Measurements from ENCODE around the gene CDKL1. TPM values are rescaled to one million over a fixed set of nuclear protein-coding genes. Genes with fewer than 3 reads are reported as not detected.

CDKL1 gene
- total and polyA plus RNA-seq, 2 of the 13 experiments (the other 11 are each of a cell fraction or from before 2014, with no cell fraction given), result 4.4 to 5.1 TPM

DNA sequence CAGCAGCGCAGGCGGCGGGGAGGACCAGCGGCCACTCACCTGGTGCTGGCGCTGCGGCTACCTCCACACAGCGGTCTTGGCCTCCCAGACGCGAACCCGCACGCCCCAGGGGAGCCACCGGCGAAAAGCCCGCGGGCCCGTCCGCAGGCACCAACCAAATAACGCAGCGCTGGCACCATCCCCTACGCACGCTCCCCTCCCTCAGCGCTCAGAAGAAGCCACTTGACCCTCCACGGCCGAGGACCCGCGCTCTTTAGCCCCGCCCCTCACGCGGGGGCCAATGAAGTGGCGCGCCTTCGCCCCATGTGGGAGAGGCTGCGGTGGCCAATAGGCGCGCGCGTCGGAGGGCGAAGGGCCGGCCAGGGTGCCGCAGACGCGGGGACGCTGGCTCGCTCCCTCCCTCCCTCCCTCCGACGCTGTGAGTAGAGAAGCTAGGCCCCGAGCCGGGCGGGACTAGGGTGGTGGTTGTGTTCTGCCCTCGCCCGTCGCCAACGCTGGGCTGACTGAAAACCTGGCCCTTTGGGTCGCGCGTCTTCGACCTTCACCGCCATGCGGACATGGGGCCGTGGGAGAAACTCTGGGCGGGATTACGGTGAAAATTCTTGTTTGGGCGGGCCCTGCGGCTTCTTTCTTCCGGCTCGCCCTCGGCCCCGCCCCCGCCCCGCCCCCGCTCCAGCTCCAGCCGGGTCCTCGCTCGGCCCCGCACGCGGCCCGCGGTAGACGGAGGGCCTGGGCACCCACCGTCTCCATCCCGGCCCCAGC is 84.5 kb downstream of the CDKL1 start, which contains the start of the genes DMAC2L and L2HGDH:
Gene DMAC2L, plus strand, starts transcription at position 353 of the 762 bp plus-strand sequence. CDS start 9,164 bp downstream, outside the sequence.
Gene L2HGDH, minus strand, starts transcription at position 258 of the 762 bp plus-strand sequence. Its CDS starts 79 bp downstream, at position 179.
- H3K9ac ChIP-seq (ENCODE audit: insufficient read depth, low read depth, low read length), result peak within 1 kb of the TSS; percentile 78
- 3% methylated on average over 7 of the region's 83 CpGs for whole genome bisulfite sequencing (ENCODE audit: low lambda C conversion rate)
- H3K36me3 ChIP-seq (replicated peaks in 1 of 2; ENCODE audit: control insufficient read depth in 1 of 2, insufficient read depth in 2 of 2, low read length in 2 of 2), result no peaks in the 10 kb centered on the region
- FAIRE-seq (no peak), ATAC-seq (peak; percentile 95), DNase-seq (ENCODE audit: low spot score) (peak; percentile 91)
- peaks cover 17% of the 10 kb centered on the region for H3K79me2 ChIP-seq (ENCODE audit: insufficient read depth, low read length)
- peak within 1 kb of the TSS; percentile 72 to 86 (median 83) for H3K4me3 ChIP-seq (replicated peaks in 1 of 3; ENCODE audit: insufficient read depth in 1 of 3, low read depth in 2 of 3, low read length in 3 of 3)
- H3K4me1 ChIP-seq (ENCODE audit: insufficient read depth, low read length), result peaks cover 22% of the 10 kb centered on the region
- POLR2A ChIA-PET, result interaction anchor here (0.6 to 2.2 kb wide), 13 partner anchors 9 to 783 kb away, joined by 3 to 27 read pairs (median 4); partner anchors contain the start of genes ARF6, CDKL1, PYGL and SOS2
- in situ Hi-C loops (cut with HindIII; ENCODE audit: extremely low pct_ligation_motif_present, low pct_unique_long_range_greater_than_20kb) (no loop called here), intact Hi-C loops (cut with micrococcal nuclease; ENCODE audit: unreplicated experiment) (loop anchor here (2.0 kb wide), 1 partner anchor 79 kb away; no protein-coding TSS in a partner anchor)
- H4K20me1 ChIP-seq (ENCODE audit: insufficient read depth, low read length), result no peaks in the 10 kb centered on the region
- peak within 1 kb of the TSS; percentile 88 for H2AFZ ChIP-seq (ENCODE audit: low read length)
- no TSS peak for BruUV-seq (replicated peaks)
- H3K27ac ChIP-seq (ENCODE audit: extremely low read length, insufficient read depth, low read length), result peak within 1 kb of the TSS; percentile 92
- peak within 1 kb of the TSS; percentile 97 for H3K4me2 ChIP-seq (ENCODE audit: low read depth, low read length)
- H3K27me3 ChIP-seq (ENCODE audit: control insufficient read depth in 1 of 2, insufficient read depth in 2 of 2, low read length in 2 of 2), result no peaks in the 10 kb centered on the region; a peak in 1 of 5 replicates
- CTCF ChIA-PET (ENCODE audit: low intra/inter-chr PET ratio, low total read pairs), result no interaction called here
- no peaks in the 10 kb centered on the region for H3K9me3 ChIP-seq (ENCODE audit: low read length)
- TF ChIP-seq ZNF839 (CRISPR knock-in tag; IDR thresholded peaks at IDR 0.05; ENCODE audit: borderline replicate concordance), result peak; percentile 93
- TF ChIP-seq JUN (CRISPR knock-in tag; IDR thresholded peaks at IDR 0.05), result no peak
- TF ChIP-seq, protein P1, sequence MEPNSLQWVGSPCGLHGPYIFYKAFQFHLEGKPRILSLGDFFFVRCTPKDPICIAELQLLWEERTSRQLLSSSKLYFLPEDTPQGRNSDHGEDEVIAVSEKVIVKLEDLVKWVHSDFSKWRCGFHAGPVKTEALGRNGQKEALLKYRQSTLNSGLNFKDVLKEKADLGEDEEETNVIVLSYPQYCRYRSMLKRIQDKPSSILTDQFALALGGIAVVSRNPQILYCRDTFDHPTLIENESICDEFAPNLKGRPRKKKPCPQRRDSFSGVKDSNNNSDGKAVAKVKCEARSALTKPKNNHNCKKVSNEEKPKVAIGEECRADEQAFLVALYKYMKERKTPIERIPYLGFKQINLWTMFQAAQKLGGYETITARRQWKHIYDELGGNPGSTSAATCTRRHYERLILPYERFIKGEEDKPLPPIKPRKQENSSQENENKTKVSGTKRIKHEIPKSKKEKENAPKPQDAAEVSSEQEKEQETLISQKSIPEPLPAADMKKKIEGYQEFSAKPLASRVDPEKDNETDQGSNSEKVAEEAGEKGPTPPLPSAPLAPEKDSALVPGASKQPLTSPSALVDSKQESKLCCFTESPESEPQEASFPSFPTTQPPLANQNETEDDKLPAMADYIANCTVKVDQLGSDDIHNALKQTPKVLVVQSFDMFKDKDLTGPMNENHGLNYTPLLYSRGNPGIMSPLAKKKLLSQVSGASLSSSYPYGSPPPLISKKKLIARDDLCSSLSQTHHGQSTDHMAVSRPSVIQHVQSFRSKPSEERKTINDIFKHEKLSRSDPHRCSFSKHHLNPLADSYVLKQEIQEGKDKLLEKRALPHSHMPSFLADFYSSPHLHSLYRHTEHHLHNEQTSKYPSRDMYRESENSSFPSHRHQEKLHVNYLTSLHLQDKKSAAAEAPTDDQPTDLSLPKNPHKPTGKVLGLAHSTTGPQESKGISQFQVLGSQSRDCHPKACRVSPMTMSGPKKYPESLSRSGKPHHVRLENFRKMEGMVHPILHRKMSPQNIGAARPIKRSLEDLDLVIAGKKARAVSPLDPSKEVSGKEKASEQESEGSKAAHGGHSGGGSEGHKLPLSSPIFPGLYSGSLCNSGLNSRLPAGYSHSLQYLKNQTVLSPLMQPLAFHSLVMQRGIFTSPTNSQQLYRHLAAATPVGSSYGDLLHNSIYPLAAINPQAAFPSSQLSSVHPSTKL (CRISPR knock-in tag; IDR thresholded peaks at IDR 0.05), result peak; percentile 48; the same call in 1 of the 2 replicates
- TF ChIP-seq, protein P2, sequence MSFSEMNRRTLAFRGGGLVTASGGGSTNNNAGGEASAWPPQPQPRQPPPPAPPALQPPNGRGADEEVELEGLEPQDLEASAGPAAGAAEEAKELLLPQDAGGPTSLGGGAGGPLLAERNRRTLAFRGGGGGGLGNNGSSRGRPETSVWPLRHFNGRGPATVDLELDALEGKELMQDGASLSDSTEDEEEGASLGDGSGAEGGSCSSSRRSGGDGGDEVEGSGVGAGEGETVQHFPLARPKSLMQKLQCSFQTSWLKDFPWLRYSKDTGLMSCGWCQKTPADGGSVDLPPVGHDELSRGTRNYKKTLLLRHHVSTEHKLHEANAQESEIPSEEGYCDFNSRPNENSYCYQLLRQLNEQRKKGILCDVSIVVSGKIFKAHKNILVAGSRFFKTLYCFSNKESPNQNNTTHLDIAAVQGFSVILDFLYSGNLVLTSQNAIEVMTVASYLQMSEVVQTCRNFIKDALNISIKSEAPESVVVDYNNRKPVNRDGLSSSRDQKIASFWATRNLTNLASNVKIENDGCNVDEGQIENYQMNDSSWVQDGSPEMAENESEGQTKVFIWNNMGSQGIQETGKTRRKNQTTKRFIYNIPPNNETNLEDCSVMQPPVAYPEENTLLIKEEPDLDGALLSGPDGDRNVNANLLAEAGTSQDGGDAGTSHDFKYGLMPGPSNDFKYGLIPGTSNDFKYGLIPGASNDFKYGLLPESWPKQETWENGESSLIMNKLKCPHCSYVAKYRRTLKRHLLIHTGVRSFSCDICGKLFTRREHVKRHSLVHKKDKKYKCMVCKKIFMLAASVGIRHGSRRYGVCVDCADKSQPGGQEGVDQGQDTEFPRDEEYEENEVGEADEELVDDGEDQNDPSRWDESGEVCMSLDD (CRISPR knock-in tag; IDR thresholded peaks at IDR 0.05; ENCODE audit: borderline replicate concordance), result no peak
- no peak for TF ChIP-seq ZC3H13 (CRISPR knock-in tag; IDR thresholded peaks at IDR 0.05)
- TF ChIP-seq, protein P3, sequence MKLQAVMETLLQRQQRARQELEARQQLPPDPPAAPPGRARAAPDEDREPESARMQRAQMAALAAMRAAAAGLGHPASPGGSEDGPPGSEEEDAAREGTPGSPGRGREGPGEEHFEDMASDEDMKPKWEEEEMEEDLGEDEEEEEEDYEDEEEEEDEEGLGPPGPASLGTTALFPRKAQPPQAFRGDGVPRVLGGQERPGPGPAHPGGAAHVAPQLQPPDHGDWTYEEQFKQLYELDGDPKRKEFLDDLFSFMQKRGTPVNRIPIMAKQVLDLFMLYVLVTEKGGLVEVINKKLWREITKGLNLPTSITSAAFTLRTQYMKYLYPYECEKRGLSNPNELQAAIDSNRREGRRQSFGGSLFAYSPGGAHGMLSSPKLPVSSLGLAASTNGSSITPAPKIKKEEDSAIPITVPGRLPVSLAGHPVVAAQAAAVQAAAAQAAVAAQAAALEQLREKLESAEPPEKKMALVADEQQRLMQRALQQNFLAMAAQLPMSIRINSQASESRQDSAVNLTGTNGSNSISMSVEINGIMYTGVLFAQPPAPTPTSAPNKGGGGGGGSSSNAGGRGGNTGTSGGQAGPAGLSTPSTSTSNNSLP (IDR thresholded peaks at IDR 0.05; ENCODE audit: low read depth, low read length), result no peak
- 0 out of 2 replicates have a peak, but pooled peaks have one; percentile 7 for TF ChIP-seq HNF4A (CRISPR knock-in tag; IDR thresholded peaks at IDR 0.05)
- no peak for TF ChIP-seq JUND (CRISPR knock-in tag; IDR thresholded peaks at IDR 0.05)
- TF ChIP-seq, protein P4, sequence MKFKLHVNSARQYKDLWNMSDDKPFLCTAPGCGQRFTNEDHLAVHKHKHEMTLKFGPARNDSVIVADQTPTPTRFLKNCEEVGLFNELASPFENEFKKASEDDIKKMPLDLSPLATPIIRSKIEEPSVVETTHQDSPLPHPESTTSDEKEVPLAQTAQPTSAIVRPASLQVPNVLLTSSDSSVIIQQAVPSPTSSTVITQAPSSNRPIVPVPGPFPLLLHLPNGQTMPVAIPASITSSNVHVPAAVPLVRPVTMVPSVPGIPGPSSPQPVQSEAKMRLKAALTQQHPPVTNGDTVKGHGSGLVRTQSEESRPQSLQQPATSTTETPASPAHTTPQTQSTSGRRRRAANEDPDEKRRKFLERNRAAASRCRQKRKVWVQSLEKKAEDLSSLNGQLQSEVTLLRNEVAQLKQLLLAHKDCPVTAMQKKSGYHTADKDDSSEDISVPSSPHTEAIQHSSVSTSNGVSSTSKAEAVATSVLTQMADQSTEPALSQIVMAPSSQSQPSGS (CRISPR knock-in tag; IDR thresholded peaks at IDR 0.05), result no peak
- TF ChIP-seq SALL2 (CRISPR knock-in tag; IDR thresholded peaks at IDR 0.05), result peak; percentile 29; the same call in 1 of the 2 replicates
- no peak for TF ChIP-seq MAFF (IDR thresholded peaks at IDR 0.05; ENCODE audit: low read depth, low read length)
